Keratinocyte (primary cell): ENCODE measurements around the gene KCTD13. TPM values are rescaled to one million over a fixed set of nuclear protein-coding genes. Genes with fewer than 3 reads are reported as not detected.
"Not testable (repeated sequence)": the region's sequence is repeated elsewhere in the genome, so short reads cannot be mapped to it uniquely, and the experiment has no call there.

Experiments
- DNase-seq: peaks from one replicate; pipeline ENCODE4 v3.0.0-alpha.2; 2011; ENCODE audit warnings: low read depth, missing footprints, low spot score
- FAIRE-seq: peaks from 2 replicates; lab custom pipeline; 2011; peaks lifted over from hg19 to GRCh38; lab: Jason Lieb, UNC
- H2AFZ ChIP-seq: 2 replicates; pipeline ENCODE4 v1.6.0; 2012; ENCODE audit warnings: low read length, control low read depth, inconsistent platforms; ENCODE audit not compliant: control insufficient read depth
- H3K27ac ChIP-seq: 2 replicates; pipeline ENCODE4 v1.5.1; 2011; ENCODE audit warnings: low read length; ENCODE audit not compliant: control insufficient read depth, insufficient read depth
- H3K27me3 ChIP-seq: 3 replicates; pipeline ENCODE4 v1.6.0; 2011; ENCODE audit warnings: low read length; ENCODE audit not compliant: control insufficient read depth, insufficient read depth; ENCODE audit errors: extremely low read depth
- H3K36me3 ChIP-seq, 2 experiments: 2 replicates in 1 of 2; 3 replicates in 1 of 2; pipeline ENCODE4 v1.5.1; 2011; ENCODE audit warnings: low read length in 2 of 2, mild to moderate bottlenecking in 1 of 2; ENCODE audit not compliant: control insufficient read depth in 2 of 2, insufficient read depth in 2 of 2; ENCODE audit errors: extremely low read depth in 1 of 2
- H3K4me1 ChIP-seq: 3 replicates; pipeline ENCODE4 v1.5.1; 2011; ENCODE audit warnings: low read length; ENCODE audit not compliant: control insufficient read depth, insufficient read depth; ENCODE audit errors: extremely low read depth
- H3K4me2 ChIP-seq: 3 replicates; pipeline ENCODE4 v1.6.0; 2011; ENCODE audit warnings: low read depth, low read length; ENCODE audit not compliant: control insufficient read depth, insufficient read depth; ENCODE audit errors: extremely low read depth
- H3K4me3 ChIP-seq, 3 experiments: fragments of 200-600 bp in 1 of 3; sonication (generic) in 1 of 3; 2 replicates in 2 of 3; 3 replicates in 1 of 3; pipeline ENCODE4 v1.5.1; 2011 to 2016; ENCODE audit warnings: low read length in 3 of 3, mild to moderate bottlenecking in 3 of 3, control low read depth in 2 of 3, inconsistent platforms in 1 of 3, low read depth in 1 of 3, mixed read lengths in 1 of 3, mixed run types in 1 of 3, moderate library complexity in 1 of 3; ENCODE audit not compliant: control insufficient read depth in 2 of 3, insufficient read depth in 2 of 3; ENCODE audit errors: extremely low read depth in 1 of 3
- H3K79me2 ChIP-seq: 2 replicates; pipeline ENCODE4 v1.6.0; 2012; ENCODE audit warnings: low read length; ENCODE audit not compliant: control insufficient read depth, insufficient read depth
- H3K9ac ChIP-seq: 3 replicates; pipeline ENCODE4 v1.6.0; 2011; ENCODE audit warnings: low read length; ENCODE audit not compliant: control insufficient read depth, insufficient read depth; ENCODE audit errors: extremely low read depth
- H3K9me1 ChIP-seq: 3 replicates; pipeline ENCODE4 v1.6.0; 2011; ENCODE audit warnings: low read length; ENCODE audit not compliant: control insufficient read depth, insufficient read depth; ENCODE audit errors: extremely low read depth
- H3K9me3 ChIP-seq: 2 replicates; pipeline ENCODE4 v1.5.1; 2012; ENCODE audit warnings: low read depth, low read length; ENCODE audit not compliant: control insufficient read depth
- H4K20me1 ChIP-seq: 3 replicates; pipeline ENCODE4 v1.6.0; 2011; ENCODE audit warnings: low read length; ENCODE audit not compliant: control insufficient read depth, insufficient read depth; ENCODE audit errors: extremely low read depth
- EZH2 ChIP-seq: IDR thresholded peaks from one replicate; pipeline ENCODE4 v1.6.1; 2012; ENCODE audit warnings: inconsistent platforms, mild to moderate bottlenecking, low read length, moderate library complexity
- dilution Hi-C: fragments of 300-500 bp; cut with MboI; formaldehyde crosslinking; loops from one replicate; pipeline ENCODE4 v1.7.0; 2020; ENCODE audit warnings: low sequenced_read_pairs; ENCODE audit not compliant: extremely low pct_ligation_motif_present
- polyA plus RNA-seq, 5 experiments: library from polyadenylated mRNA; depleted of rRNA in 3 of 5; stranded (reverse) in 3 of 5; stranded (forward) in 1 of 5; unstranded in 1 of 5; fragments of >200 nt; gene quantifications; 1 replicate in 1 of 5; 2 replicates in 3 of 5; 3 replicates in 1 of 5; pipeline versions ENCODE4 v1.2.1 to v1.2.3, GENCODE V29; 2011 to 2012; ENCODE audit warnings: missing spikeins in 2 of 5, low read depth in 1 of 5, low replicate concordance in 1 of 5
- TF ChIP-seq, protein P1 (sequence below), 3 experiments: IDR thresholded peaks in 1 of 3; conservative IDR thresholded peaks in 1 of 3; optimal IDR thresholded peaks in 1 of 3; 2 replicates in 2 of 3; 3 replicates in 1 of 3; pipeline versions ENCODE3 to v1.5.1; 2011; ENCODE audit warnings: low read length in 3 of 3, mild to moderate bottlenecking in 3 of 3, moderate library complexity in 2 of 3, control low read depth in 1 of 3, inconsistent platforms in 1 of 3; ENCODE audit not compliant: insufficient read depth in 2 of 3; ENCODE audit errors: extremely low read depth in 1 of 3

The KCTD13 gene
- polyA plus RNA-seq, 1 donor (not counting 4 experiments of a cell fraction or from before 2014, with no cell fraction given): 9.2 TPM

DNA sequence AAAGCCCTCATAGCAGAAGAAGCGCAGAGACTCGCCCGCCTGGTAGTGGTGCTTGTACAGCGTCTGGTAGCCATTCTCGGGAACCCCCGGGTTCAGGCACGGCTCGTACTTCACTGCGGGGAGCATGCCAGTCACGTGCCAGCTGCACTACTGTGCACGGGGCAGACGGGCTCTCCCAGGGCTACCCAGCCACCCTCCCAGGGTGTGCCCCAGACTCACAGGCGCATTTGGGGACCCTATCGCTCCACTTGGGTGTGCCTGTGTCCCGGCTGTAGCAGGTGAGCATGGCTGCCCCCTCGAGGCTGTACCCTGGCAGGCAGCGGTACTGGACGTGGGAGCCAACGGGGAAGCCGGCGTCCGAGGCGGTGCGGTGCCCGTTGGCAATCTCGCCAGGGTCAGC lies 52.7 kb downstream of the KCTD13 start:
- H2AFZ ChIP-seq: no peak overlapping the region
- peaks cover 26% of the 10 kb centered on the region for H3K27me3 ChIP-seq
- no peak overlapping the region for H3K4me3 ChIP-seq
- no peaks in the 10 kb centered on the region for H3K9me3 ChIP-seq
- dilution Hi-C loops: no loop called here
- no peak overlapping the region for H3K9ac ChIP-seq
- H3K4me2 ChIP-seq: no peak overlapping the region
- no peak for TF ChIP-seq EZH2
- TF ChIP-seq, protein P1, sequence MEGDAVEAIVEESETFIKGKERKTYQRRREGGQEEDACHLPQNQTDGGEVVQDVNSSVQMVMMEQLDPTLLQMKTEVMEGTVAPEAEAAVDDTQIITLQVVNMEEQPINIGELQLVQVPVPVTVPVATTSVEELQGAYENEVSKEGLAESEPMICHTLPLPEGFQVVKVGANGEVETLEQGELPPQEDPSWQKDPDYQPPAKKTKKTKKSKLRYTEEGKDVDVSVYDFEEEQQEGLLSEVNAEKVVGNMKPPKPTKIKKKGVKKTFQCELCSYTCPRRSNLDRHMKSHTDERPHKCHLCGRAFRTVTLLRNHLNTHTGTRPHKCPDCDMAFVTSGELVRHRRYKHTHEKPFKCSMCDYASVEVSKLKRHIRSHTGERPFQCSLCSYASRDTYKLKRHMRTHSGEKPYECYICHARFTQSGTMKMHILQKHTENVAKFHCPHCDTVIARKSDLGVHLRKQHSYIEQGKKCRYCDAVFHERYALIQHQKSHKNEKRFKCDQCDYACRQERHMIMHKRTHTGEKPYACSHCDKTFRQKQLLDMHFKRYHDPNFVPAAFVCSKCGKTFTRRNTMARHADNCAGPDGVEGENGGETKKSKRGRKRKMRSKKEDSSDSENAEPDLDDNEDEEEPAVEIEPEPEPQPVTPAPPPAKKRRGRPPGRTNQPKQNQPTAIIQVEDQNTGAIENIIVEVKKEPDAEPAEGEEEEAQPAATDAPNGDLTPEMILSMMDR (optimal IDR thresholded peaks at IDR 0.05 in 1 of 3, IDR thresholded peaks at IDR 0.05 in 1 of 3, conservative IDR thresholded peaks at IDR 0.05 in 1 of 3; ENCODE audit: extremely low read depth in 1 of 3, insufficient read depth in 2 of 3, low read length in 3 of 3): no peak
- H3K79me2 ChIP-seq: no peaks in the 10 kb centered on the region
- H3K36me3 ChIP-seq: no peaks in the 10 kb centered on the region
- no peaks in the 10 kb centered on the region for H3K9me1 ChIP-seq
- DNase-seq: no peak
- no peaks in the 10 kb centered on the region for H4K20me1 ChIP-seq
- H3K27ac ChIP-seq: no peak overlapping the region
- no peaks in the 10 kb centered on the region for H3K4me1 ChIP-seq
- FAIRE-seq: no peak

DNA sequence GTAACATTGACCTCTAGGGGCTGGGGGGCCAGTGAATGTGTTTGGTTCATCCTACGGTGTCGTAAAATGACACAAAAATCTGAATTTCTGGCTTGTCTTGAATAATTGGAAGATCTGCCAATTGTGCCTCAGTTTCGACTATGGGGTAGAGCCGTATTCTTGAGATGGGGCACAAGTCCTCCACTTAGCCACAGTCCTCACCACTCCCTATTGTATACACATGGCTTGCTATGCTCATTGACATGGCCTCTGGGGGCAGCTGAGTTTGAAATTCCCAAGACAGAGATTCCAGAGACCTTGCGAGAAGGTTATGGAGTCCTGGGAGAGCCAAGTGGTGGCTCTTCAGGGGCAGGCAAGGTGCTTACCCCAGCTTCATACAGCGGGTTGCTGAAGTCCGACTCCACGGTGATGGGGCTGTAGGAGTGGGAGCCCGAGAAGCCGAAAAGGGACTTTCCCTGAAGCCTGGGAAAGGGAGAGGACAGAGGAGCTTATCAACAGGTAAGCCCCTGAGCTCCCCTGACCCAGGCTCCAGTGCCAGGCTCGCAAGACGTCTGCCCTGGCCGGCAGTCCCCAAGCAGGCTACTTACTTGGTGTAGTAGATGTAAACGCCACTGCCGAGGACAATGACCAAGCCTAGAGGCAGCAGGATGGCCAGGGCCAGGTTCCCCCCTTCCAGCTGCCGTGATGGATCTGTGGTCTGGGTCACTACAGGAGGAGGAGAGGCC lies 54.0 kb downstream of the KCTD13 start:
- DNase-seq (no peak), FAIRE-seq (no peak)
- Histone ChIP-seq H3K4me3 (no peak overlapping the region), H2AFZ (no peak overlapping the region), H3K9ac (no peak overlapping the region), H3K9me3 (no peaks in the 10 kb centered on the region), H3K27ac (no peak overlapping the region), H3K9me1 (no peaks in the 10 kb centered on the region), H3K36me3 (no peaks in the 10 kb centered on the region), H3K4me1 (no peaks in the 10 kb centered on the region), H3K27me3 (peaks cover 20% of the 10 kb centered on the region), H3K4me2 (no peak overlapping the region), H3K79me2 (no peaks in the 10 kb centered on the region), H4K20me1 (no peaks in the 10 kb centered on the region)
- no peak for TF ChIP-seq EZH2
- TF ChIP-seq, protein P1 (optimal IDR thresholded peaks at IDR 0.05 in 1 of 3, IDR thresholded peaks at IDR 0.05 in 1 of 3, conservative IDR thresholded peaks at IDR 0.05 in 1 of 3; ENCODE audit: extremely low read depth in 1 of 3, insufficient read depth in 2 of 3, low read length in 3 of 3): no peak
- dilution Hi-C loops: no loop called here

DNA sequence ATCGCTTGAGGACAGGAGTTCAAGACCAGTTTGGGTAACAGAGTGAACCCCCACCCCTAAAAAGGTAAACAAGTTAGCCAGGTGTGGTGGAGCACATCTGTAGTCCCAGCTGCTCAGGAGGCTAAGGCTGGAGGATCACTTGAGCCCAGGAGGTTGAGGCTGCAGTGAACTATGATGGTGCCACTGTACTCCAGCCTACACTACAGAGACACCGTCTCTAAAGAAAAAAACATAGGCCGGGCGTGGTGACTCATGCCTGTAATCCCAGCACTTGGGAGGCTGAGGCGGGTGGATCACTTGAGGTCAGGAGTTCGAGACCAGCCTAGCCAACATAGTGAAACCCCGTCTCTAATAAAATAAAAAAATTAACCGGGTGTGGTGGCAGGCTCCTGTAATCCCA lies 57.0 kb downstream of the KCTD13 start:
- H3K4me1 ChIP-seq, FAIRE-seq, H3K27ac ChIP-seq, H3K4me2 ChIP-seq, H2AFZ ChIP-seq, H3K9me1 ChIP-seq, H3K9me3 ChIP-seq, H3K36me3 ChIP-seq, H3K27me3 ChIP-seq, dilution Hi-C loops, DNase-seq, H3K79me2 ChIP-seq, H3K9ac ChIP-seq, H3K4me3 ChIP-seq, H4K20me1 ChIP-seq: not testable (repeated sequence)
